HCT116 (cell line): ENCODE data around the gene ORMDL1. TPM values are rescaled to one million over a fixed set of nuclear protein-coding genes. Genes with fewer than 3 reads are reported as not detected.

Experiments used
- ATAC-seq: fragments of 200-7000 bp; cut with Tn5 transposase; 2 replicates; pipeline ENCODE4 v1.9.1; 2020; ENCODE audit warnings: mild to moderate bottlenecking, moderate library complexity
- BruUV-seq: library from RNA; stranded (reverse); fragments of 400-500 nt; replicated peaks from 2 replicates; lab custom pipeline; 2021; lab: Mats Ljungman, UMichigan
- CTCF ChIA-PET: fragments of 300-600 bp; sonication (Branson Sonifier 250); formaldehyde crosslinking; loops from one replicate; lab custom pipeline; 2021; ENCODE audit warnings: antibody characterized with exemption; lab: Charles Lee
- POLR2A ChIA-PET: fragments of 300-600, 350-600 bp; sonication (Branson Sonifier 250); formaldehyde crosslinking; loops from one replicate; lab custom pipeline; 2021; ENCODE audit warnings: antibody characterized with exemption; lab: Charles Lee
- RAD21 ChIA-PET, 2 experiments: fragments of 300-600 bp; sonication (Branson Sonifier 250); formaldehyde crosslinking; loops; one replicate each; lab custom pipeline; 2023; ENCODE audit warnings: low total read pairs in 2 of 2; ENCODE audit not compliant: uncharacterized antibody in 2 of 2, unreplicated experiment in 2 of 2, low non-redundant PET in 1 of 2; lab: Charles Lee
- DNase-seq: peaks from one replicate; pipeline ENCODE4 v3.0.0-alpha.2; 2010; ENCODE audit warnings: low read depth, low spot score
- H2AFZ ChIP-seq: fragments of 200-600 bp; shearing (Covaris generic), sonication (generic); 2 replicates; pipeline ENCODE4 v1.6.1; 2017; ENCODE audit warnings: low read depth, mixed run types, mixed read lengths, antibody characterized with exemption, low read length; ENCODE audit not compliant: poor library complexity, severe bottlenecking
- H3K27ac ChIP-seq: 2 replicates; pipeline ENCODE4 v1.5.1; 2012; ENCODE audit warnings: low read depth, low read length
- H3K27me3 ChIP-seq: fragments of 200-600 bp; sonication (generic); 2 replicates; pipeline ENCODE4 v1.6.1; 2016; ENCODE audit warnings: mixed run types, low read length, mixed read lengths; ENCODE audit not compliant: insufficient read depth
- H3K36me3 ChIP-seq, 2 experiments: fragments of 200-500 bp in 1 of 2; fragments of 200-600 bp in 1 of 2; sonication (Bioruptor generic) in 1 of 2; sonication (generic) in 1 of 2; 2 replicates each; pipeline versions ENCODE4 v1.5.1 to v1.6.1; 2014 to 2016; ENCODE audit warnings: low read length in 2 of 2, inconsistent platforms in 1 of 2, mixed read lengths in 1 of 2, mixed run types in 1 of 2; ENCODE audit not compliant: insufficient read depth in 2 of 2, control insufficient read depth in 1 of 2
- H3K4me1 ChIP-seq, 2 experiments: fragments of 200-600 bp in 1 of 2; sonication (generic) in 1 of 2; 2 replicates each; pipeline versions ENCODE4 v1.5.1 to v1.6.1; 2012 to 2017; ENCODE audit warnings: low read length in 2 of 2, inconsistent platforms in 1 of 2, mild to moderate bottlenecking in 1 of 2, mixed read lengths in 1 of 2, mixed run types in 1 of 2, moderate library complexity in 1 of 2; ENCODE audit not compliant: insufficient read depth in 2 of 2, control insufficient read depth in 1 of 2
- H3K4me2 ChIP-seq: fragments of 200-600 bp; sonication (generic); 2 replicates; pipeline ENCODE4 v1.6.1; 2017; ENCODE audit warnings: mixed run types, low read length, mixed read lengths
- H3K4me3 ChIP-seq, 2 experiments: fragments of 200-600 bp in 1 of 2; sonication (generic) in 1 of 2; replicated peaks in 1 of 2; 2 replicates each; pipeline ENCODE4 v1.5.1; 2011 to 2016; ENCODE audit warnings: low read length in 2 of 2, control low read depth in 1 of 2, low read depth in 1 of 2, mild to moderate bottlenecking in 1 of 2, mixed read lengths in 1 of 2, mixed run types in 1 of 2
- H3K79me2 ChIP-seq: fragments of 200-600 bp; sonication (generic); 2 replicates; pipeline ENCODE4 v1.6.1; 2017; ENCODE audit warnings: mild to moderate bottlenecking, mixed run types, low read length, moderate library complexity, mixed read lengths; ENCODE audit not compliant: insufficient read depth
- H3K9ac ChIP-seq: fragments of 200-600 bp; sonication (generic); 2 replicates; pipeline ENCODE4 v1.6.1; 2016; ENCODE audit warnings: low read length, mixed read lengths
- H3K9me2 ChIP-seq: fragments of 200-600 bp; sonication (generic), shearing (Covaris generic); 2 replicates; pipeline ENCODE4 v1.6.1; 2017; ENCODE audit warnings: mixed run types, mild to moderate bottlenecking, moderate library complexity; ENCODE audit not compliant: insufficient read depth
- H3K9me3 ChIP-seq, 2 experiments: fragments of 200-500 bp in 1 of 2; fragments of 200-600 bp in 1 of 2; sonication (Bioruptor generic) in 1 of 2; sonication (generic) in 1 of 2; 2 replicates each; pipeline ENCODE4 v1.6.1; 2014 to 2017; ENCODE audit warnings: low read length in 2 of 2, mixed read lengths in 2 of 2, inconsistent platforms in 1 of 2, low read depth in 1 of 2, mild to moderate bottlenecking in 1 of 2, mixed run types in 1 of 2, moderate library complexity in 1 of 2; ENCODE audit not compliant: control insufficient read depth in 1 of 2, insufficient read depth in 1 of 2
- H4K20me1 ChIP-seq: fragments of 200-600 bp; sonication (generic), shearing (Covaris generic); 2 replicates; pipeline ENCODE4 v1.6.1; 2017; ENCODE audit warnings: mixed run types, mild to moderate bottlenecking, moderate library complexity; ENCODE audit not compliant: insufficient read depth
- CTCF ChIP-seq, 3 experiments: fragments of 200-600 bp in 1 of 3; sonication (generic) in 1 of 3; IDR thresholded peaks in 2 of 3; conservative IDR thresholded peaks in 1 of 3; 2 replicates each; pipeline ENCODE4 v1.5.1; 2012 to 2017; ENCODE audit warnings: low read depth in 2 of 3, low read length in 2 of 3, antibody characterized with exemption in 1 of 3, borderline replicate concordance in 1 of 3, control low read depth in 1 of 3, mild to moderate bottlenecking in 1 of 3, mixed read lengths in 1 of 3, mixed run types in 1 of 3, moderate library complexity in 1 of 3; ENCODE audit not compliant: insufficient read depth in 1 of 3
- EGR1 ChIP-seq: IDR thresholded peaks from 2 replicates; pipeline ENCODE4 v1.6.1; 2012; ENCODE audit warnings: low read depth
- ELF1 ChIP-seq: IDR thresholded peaks from 2 replicates; pipeline ENCODE4 v1.6.1; 2012; ENCODE audit warnings: low read depth, borderline replicate concordance
- EZH2phosphoT487 ChIP-seq: fragments of 200-600 bp; IDR thresholded peaks from 2 replicates; pipeline ENCODE4 v1.6.1; 2018; ENCODE audit warnings: antibody characterized with exemption, borderline replicate concordance
- MAX ChIP-seq: IDR thresholded peaks from 2 replicates; pipeline ENCODE4 v1.6.1; 2012
- REST ChIP-seq: IDR thresholded peaks from 2 replicates; pipeline ENCODE4 v1.6.1; 2012; ENCODE audit warnings: low read depth
- SIN3A ChIP-seq: IDR thresholded peaks from 2 replicates; pipeline ENCODE4 v1.6.1; 2012; ENCODE audit warnings: low read depth
- SP1 ChIP-seq: IDR thresholded peaks from 2 replicates; pipeline ENCODE4 v1.6.1; 2012; ENCODE audit warnings: low read depth
- SRF ChIP-seq: IDR thresholded peaks from 2 replicates; pipeline ENCODE4 v1.6.1; 2012; ENCODE audit warnings: low read depth
- YY1 ChIP-seq: IDR thresholded peaks from 2 replicates; pipeline ENCODE4 v1.6.1; 2011; ENCODE audit warnings: low read length, low read depth, moderate library complexity, mild to moderate bottlenecking; ENCODE audit not compliant: insufficient replicate concordance; ENCODE audit errors: extremely low read depth
- ZBTB33 ChIP-seq: IDR thresholded peaks from 2 replicates; pipeline ENCODE4 v1.6.1; 2011; ENCODE audit warnings: mild to moderate bottlenecking, low read length, moderate library complexity; ENCODE audit not compliant: insufficient replicate concordance; ENCODE audit errors: extremely low read depth
- ZFX ChIP-seq: fragments of 450-650 bp; IDR thresholded peaks from 2 replicates; pipeline ENCODE4 v1.6.1; 2017
- ZNF274 ChIP-seq: fragments of 200-500 bp; sonication (Bioruptor generic); IDR thresholded peaks from 2 replicates; pipeline ENCODE4 v1.6.1; 2014; ENCODE audit warnings: mild to moderate bottlenecking, low read depth, low read length, inconsistent platforms
- intact Hi-C: fragments of 100-400 bp; cut with micrococcal nuclease; formaldehyde crosslinking; loops from 2 replicates; pipeline ENCODE4 v1.10.0; 2022
- total RNA-seq: library from RNA; stranded (reverse); gene quantifications from one replicate; pipeline ENCODE4 v1.2.1, GENCODE V29; 2021; ENCODE audit not compliant: unreplicated experiment

The ORMDL1 gene
- total RNA-seq, 1 experiment from 2014 or later = 32.7 TPM

- intact Hi-C loops = no loop called here
- POLR2A ChIA-PET = no interaction called here
Observed at GRCh38 chr2:189770590-189771322, 13.4 kb downstream of the ORMDL1 start.

More at GRCh38 chr2:189770590-189771322, 13.4 kb downstream of the ORMDL1 start:
- H3K9ac ChIP-seq = no peak overlapping the region
- H3K4me2 ChIP-seq = no peak overlapping the region
- H4K20me1 ChIP-seq = no peaks in the 10 kb centered on the region
- H3K79me2 ChIP-seq = no peaks in the 10 kb centered on the region
- ChIA-PET CTCF (no interaction called here), RAD21 (no interaction called here)
- no TSS peak for BruUV-seq
- DNase-seq = no peak
- ATAC-seq = no peak
- no peaks in the 10 kb centered on the region for H3K27me3 ChIP-seq
- H3K27ac ChIP-seq = no peak overlapping the region
- H3K36me3 ChIP-seq = peaks cover 24 to 27% of the 10 kb centered on the region in 2 experiments
- no peaks in the 10 kb centered on the region for H3K9me3 ChIP-seq
- TF ChIP-seq YY1 (no peak), EZH2phosphoT487 (no peak), SIN3A (no peak), REST (no peak), SP1 (no peak), CTCF (IDR thresholded peaks at IDR 0.05 in 2 of 3, conservative IDR thresholded peaks at IDR 0.05 in 1 of 3; ENCODE audit: borderline replicate concordance in 1 of 3, insufficient read depth in 1 of 3, low read depth in 2 of 3, low read length in 2 of 3) (no peak), SRF (no peak), ZFX (no peak), ELF1 (no peak), MAX (no peak), EGR1 (no peak), ZBTB33 (no peak), ZNF274 (no peak)
- no peaks in the 10 kb centered on the region for H3K4me1 ChIP-seq
- no peaks in the 10 kb centered on the region for H3K9me2 ChIP-seq
- no peak overlapping the region for H2AFZ ChIP-seq
- no peak overlapping the region for H3K4me3 ChIP-seq
